ENCODE data around the gene WDFY2.

The WDFY2 gene

GRCh38 chr13:51605698-51606097, 21.4 kb downstream of the WDFY2 start:
- no peak for DNase-seq

GRCh38 chr13:51607165-51607564, 22.9 kb downstream of the WDFY2 start:
- DNase-seq = no peak

GRCh38 chr13:51608857-51609406, 24.7 kb downstream of the WDFY2 start:
- DNase-seq = no peak

- DNase-seq = no peak
Observed at GRCh38 chr13:51612867-51613266, 28.6 kb downstream of the WDFY2 start.

- no peak for DNase-seq
Observed at GRCh38 chr13:51613535-51613934, 29.3 kb downstream of the WDFY2 start.

- DNase-seq = peak; percentile 43
Observed at GRCh38 chr13:51614350-51614786, 30.1 kb downstream of the WDFY2 start.

GRCh38 chr13:51618626-51619025, 34.4 kb downstream of the WDFY2 start:
- no peak for DNase-seq

GRCh38 chr13:51619614-51620013, 35.4 kb downstream of the WDFY2 start:
- DNase-seq = no peak

GRCh38 chr13:51620165-51620983, 36.1 kb downstream of the WDFY2 start:
- DNase-seq = no peak

GRCh38 chr13:51621602-51622001, 37.3 kb downstream of the WDFY2 start:
- DNase-seq = no peak

GRCh38 chr13:51623473-51623872, 39.2 kb downstream of the WDFY2 start:
- DNase-seq = no peak

GRCh38 chr13:51624207-51624606, 39.9 kb downstream of the WDFY2 start:
- no peak for DNase-seq

- DNase-seq = no peak
Observed at GRCh38 chr13:51624695-51625345, 40.6 kb downstream of the WDFY2 start.

- DNase-seq = no peak
Observed at GRCh38 chr13:51625555-51626345, 41.5 kb downstream of the WDFY2 start.

GRCh38 chr13:51626749-51627148, 42.5 kb downstream of the WDFY2 start:
- DNase-seq = no peak

GRCh38 chr13:51628059-51628852, 44.0 kb downstream of the WDFY2 start:
- no peak for DNase-seq

GRCh38 chr13:51629491-51630287, 45.4 kb downstream of the WDFY2 start:
- no peak for DNase-seq

GRCh38 chr13:51630288-51630615, 46.0 kb downstream of the WDFY2 start:
- DNase-seq = no peak

GRCh38 chr13:51632591-51633362, 48.5 kb downstream of the WDFY2 start:
- DNase-seq = no peak

GRCh38 chr13:51635137-51635878, 51.0 kb downstream of the WDFY2 start:
- DNase-seq = no peak

Data from activated T-cell treated with anti-CD3 and anti-CD28 coated beads, Interleukin-2, amount 50 U/mL, for 1 hour (primary cell).